Measurements from ENCODE around the gene BRICD5. TPM values are rescaled to one million over a fixed set of nuclear protein-coding genes. Genes with fewer than 3 reads are reported as not detected.
"Not testable (repeated sequence)": the region's sequence is repeated elsewhere in the genome, so short reads cannot be mapped to it uniquely, and the experiment has no call there.

Gene BRICD5
- total RNA-seq (10 to 100 TPM in 1 of 2 donors, 1 to 10 TPM in 1; 6.7 to 15.3 TPM), polyA plus RNA-seq (ENCODE audit: insufficient read length in 6 of 6) (1 to 10 TPM; 2.9 to 7.9 (median 4.9) TPM)
- long read RNA-seq, donor 1, partial matches to known transcripts = 0 of 1 reads
- long read RNA-seq, donor 1, other reads (novel, unspliced or antisense) = 0 of 1 reads
- long read RNA-seq, donor 2, partial matches to known transcripts = 0 of 1 reads
- long read RNA-seq, donor 2, other reads (novel, unspliced or antisense) = 0 of 1 reads
- long read RNA-seq, donor 3, partial matches to known transcripts = 0 of 1 reads
- long read RNA-seq, donor 3, other reads (novel, unspliced or antisense) = 0 of 1 reads
- long read RNA-seq, donor 4 = 0 reads
- long read RNA-seq, donor 5, partial matches to known transcripts = 26 of 27 reads
- long read RNA-seq, donor 5, other reads (novel, unspliced or antisense) = 0 of 27 reads
- long read RNA-seq, donor 6, partial matches to known transcripts = 0 of 1 reads
- long read RNA-seq, donor 6, other reads (novel, unspliced or antisense) = 0 of 1 reads
- long read RNA-seq, donor 7, partial matches to known transcripts = 0 of 3 reads
- long read RNA-seq, donor 7, other reads (novel, unspliced or antisense) = 0 of 3 reads
- long read RNA-seq, donor 8, partial matches to known transcripts = 0 of 1 reads
- long read RNA-seq, donor 8, other reads (novel, unspliced or antisense) = 0 of 1 reads
- long read RNA-seq, donor 9 = 0 reads
- long read RNA-seq, donor 10 = 0 reads
- long read RNA-seq, donor 11 = 0 reads
- long read RNA-seq, donor 12 = 0 reads

- Histone ChIP-seq H3K9me3 (no peaks in the 10 kb centered on the region), H3K27me3 (no peaks in the 10 kb centered on the region), H3K36me3 (peaks cover 0 to 58% of the 10 kb centered on the region in 2 donors), H3K4me1 (peaks cover 29 to 53% of the 10 kb centered on the region in 2 donors), H3K27ac (no peak within 1 kb of the TSS), H3K4me3 (no peak within 1 kb of the TSS)
- intact Hi-C loops (cut with DNase I) = no loop called here
- TF ChIP-seq CTCF (IDR thresholded peaks at IDR 0.05) = no peak
- ATAC-seq = no peak
- DNase-seq = no peak
Measured at GRCh38 chr16:2210386-2211365, at the start of gene BRICD5. Gene BRICD5 (minus strand): TSS chr16:2210863. CDS start chr16:2210833, 30 bp downstream.

GRCh38 chr16:2260250-2260649 is 49.6 kb upstream of the BRICD5 start:
- DNase-seq = no peak
- TF ChIP-seq CTCF (IDR thresholded peaks at IDR 0.05) = no peak
- H3K27ac ChIP-seq = no peak overlapping the region
- ATAC-seq = no peak
- H3K36me3 ChIP-seq = peaks cover 0 to 94% of the 10 kb centered on the region in 2 donors
- no peak overlapping the region for H3K4me3 ChIP-seq
- peaks cover 0 to 7% of the 10 kb centered on the region in 2 donors for H3K4me1 ChIP-seq
- H3K9me3 ChIP-seq = no peaks in the 10 kb centered on the region
- intact Hi-C loops (cut with DNase I) = no loop called here
- no peaks in the 10 kb centered on the region for H3K27me3 ChIP-seq

- H3K36me3 ChIP-seq = peaks cover 0 to 100% of the 10 kb centered on the region in 2 donors
- H3K27ac ChIP-seq; ATAC-seq; DNase-seq; H3K4me3 ChIP-seq; H3K4me1 ChIP-seq; H3K27me3 ChIP-seq; H3K9me3 ChIP-seq; intact Hi-C loops (cut with DNase I): not testable (repeated sequence)
Measured at GRCh38 chr16:2258530-2258929, 47.9 kb upstream of the BRICD5 start.

GRCh38 chr16:2257726-2258125 is 47.1 kb upstream of the BRICD5 start:
- Histone ChIP-seq H3K4me3 (no peak overlapping the region), H3K4me1 (peaks cover 0 to under 1% of the 10 kb centered on the region in 2 donors), H3K27ac (no peak overlapping the region), H3K9me3 (no peaks in the 10 kb centered on the region), H3K36me3 (peaks cover 0 to 100% of the 10 kb centered on the region in 2 donors), H3K27me3 (no peaks in the 10 kb centered on the region)
- no peak for DNase-seq
- no peak for TF ChIP-seq CTCF (IDR thresholded peaks at IDR 0.05)
- intact Hi-C loops (cut with DNase I) = no loop called here
- ATAC-seq = no peak

GRCh38 chr16:2256531-2257140 is 46.0 kb upstream of the BRICD5 start:
- no peak overlapping the region for H3K27ac ChIP-seq
- DNase-seq (no peak), ATAC-seq (no peak)
- H3K9me3 ChIP-seq = no peaks in the 10 kb centered on the region
- H3K36me3 ChIP-seq = peaks cover 0 to 95% of the 10 kb centered on the region in 2 donors
- no peak overlapping the region for H3K4me3 ChIP-seq
- intact Hi-C loops (cut with DNase I) = no loop called here
- H3K27me3 ChIP-seq = no peaks in the 10 kb centered on the region
- TF ChIP-seq CTCF (IDR thresholded peaks at IDR 0.05) = no peak
- peaks cover 6 to 12% of the 10 kb centered on the region in 2 donors for H3K4me1 ChIP-seq
